ENCODE data around the gene INPP4B. TPM values are rescaled to one million over a fixed set of nuclear protein-coding genes. Genes with fewer than 3 reads are reported as not detected.

The INPP4B gene
- total and polyA plus RNA-seq, 2 experiments from 2014 or later: 20.3 to 27.5 TPM

DNA sequence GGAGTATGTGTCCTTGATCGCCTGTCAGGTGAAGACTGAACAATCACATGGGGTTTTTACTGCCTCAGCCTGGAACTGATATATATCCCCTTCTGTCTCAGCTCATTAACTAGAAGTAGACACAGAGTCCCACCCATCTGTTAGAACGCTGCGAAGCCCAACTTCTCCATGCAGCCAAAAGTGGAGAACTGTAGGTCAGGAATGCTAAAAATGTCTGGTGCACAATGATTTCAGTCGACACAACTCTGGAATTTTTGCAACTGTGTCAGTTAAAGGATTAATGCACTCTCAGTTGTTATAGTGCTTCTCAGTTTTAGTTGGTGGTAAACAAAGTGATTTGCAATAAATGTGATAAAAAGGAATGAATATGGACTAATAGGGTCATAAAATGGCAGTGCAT, 287.2 kb downstream of the INPP4B start:
- peak; percentile 46 for DNase-seq
- in situ Hi-C loops (cut with MboI): no loop called here
- no peak overlapping the region for H3K4me2 ChIP-seq (ENCODE audit: unreplicated experiment)
- no peaks in the 10 kb centered on the region for H3K9me3 ChIP-seq (ENCODE audit: low read depth)
- TF ChIP-seq EZH2 (IDR thresholded peaks at IDR 0.05; ENCODE audit: insufficient read depth, poor library complexity, severe bottlenecking) (no peak), EZH2phosphoT487 (IDR thresholded peaks at IDR 0.05; ENCODE audit: insufficient read depth, low read depth) (no peak)
- no peak overlapping the region for H3K27ac ChIP-seq
- H3K36me3 ChIP-seq (ENCODE audit: low read depth): no peaks in the 10 kb centered on the region
- H3K27me3 ChIP-seq (replicated peaks; ENCODE audit: insufficient read depth): no peaks in the 10 kb centered on the region
- no peaks in the 10 kb centered on the region for H3K9me2 ChIP-seq (ENCODE audit: insufficient read depth)
- no peak overlapping the region for H3K9ac ChIP-seq
- peak overlapping the region; percentile 37 for H2AFZ ChIP-seq
- H3K4me1 ChIP-seq (ENCODE audit: insufficient read depth): peaks cover 13% of the 10 kb centered on the region
- 26 to 37% methylated on average over 4 of the region's 4 CpGs for WGBS, 2 experiments (ENCODE audit: low coverage in 1 of 2, low lambda C conversion rate in 2 of 2, missing lambda C conversion rate in 2 of 2)
- no peaks in the 10 kb centered on the region for H4K20me1 ChIP-seq (ENCODE audit: insufficient read depth)
- H3F3A ChIP-seq (ENCODE audit: insufficient read depth): no peaks in the 10 kb centered on the region
- H3K79me2 ChIP-seq (ENCODE audit: insufficient read depth): no peaks in the 10 kb centered on the region
- H3K4me3 ChIP-seq: no peak overlapping the region

- WGBS, 2 experiments (ENCODE audit: low coverage in 1 of 2, low lambda C conversion rate in 2 of 2, missing lambda C conversion rate in 2 of 2): 93 to 96% methylated on average over 4 of the region's 4 CpGs
- no peaks in the 10 kb centered on the region for H3F3A ChIP-seq (ENCODE audit: insufficient read depth)
- peaks cover 18% of the 10 kb centered on the region for H3K4me1 ChIP-seq (ENCODE audit: insufficient read depth)
- H3K4me3 ChIP-seq: no peak overlapping the region
- in situ Hi-C loops (cut with MboI): no loop called here
- no peaks in the 10 kb centered on the region for H3K36me3 ChIP-seq (ENCODE audit: low read depth)
- H3K27me3 ChIP-seq (replicated peaks; ENCODE audit: insufficient read depth): no peaks in the 10 kb centered on the region
- no peaks in the 10 kb centered on the region for H3K9me2 ChIP-seq (ENCODE audit: insufficient read depth)
- no peak overlapping the region for H2AFZ ChIP-seq
- no peak overlapping the region for H3K27ac ChIP-seq
- TF ChIP-seq EZH2phosphoT487 (IDR thresholded peaks at IDR 0.05; ENCODE audit: insufficient read depth, low read depth) (no peak), EZH2 (IDR thresholded peaks at IDR 0.05; ENCODE audit: insufficient read depth, poor library complexity, severe bottlenecking) (no peak)
- H4K20me1 ChIP-seq (ENCODE audit: insufficient read depth): no peaks in the 10 kb centered on the region
- no peaks in the 10 kb centered on the region for H3K9me3 ChIP-seq (ENCODE audit: low read depth)
- no peak overlapping the region for H3K4me2 ChIP-seq (ENCODE audit: unreplicated experiment)
- H3K79me2 ChIP-seq (ENCODE audit: insufficient read depth): no peaks in the 10 kb centered on the region
- H3K9ac ChIP-seq: no peak overlapping the region
- DNase-seq: no peak
Measured at GRCh38 chr4:142557239-142557801, 288.8 kb downstream of the INPP4B start.

DNA sequence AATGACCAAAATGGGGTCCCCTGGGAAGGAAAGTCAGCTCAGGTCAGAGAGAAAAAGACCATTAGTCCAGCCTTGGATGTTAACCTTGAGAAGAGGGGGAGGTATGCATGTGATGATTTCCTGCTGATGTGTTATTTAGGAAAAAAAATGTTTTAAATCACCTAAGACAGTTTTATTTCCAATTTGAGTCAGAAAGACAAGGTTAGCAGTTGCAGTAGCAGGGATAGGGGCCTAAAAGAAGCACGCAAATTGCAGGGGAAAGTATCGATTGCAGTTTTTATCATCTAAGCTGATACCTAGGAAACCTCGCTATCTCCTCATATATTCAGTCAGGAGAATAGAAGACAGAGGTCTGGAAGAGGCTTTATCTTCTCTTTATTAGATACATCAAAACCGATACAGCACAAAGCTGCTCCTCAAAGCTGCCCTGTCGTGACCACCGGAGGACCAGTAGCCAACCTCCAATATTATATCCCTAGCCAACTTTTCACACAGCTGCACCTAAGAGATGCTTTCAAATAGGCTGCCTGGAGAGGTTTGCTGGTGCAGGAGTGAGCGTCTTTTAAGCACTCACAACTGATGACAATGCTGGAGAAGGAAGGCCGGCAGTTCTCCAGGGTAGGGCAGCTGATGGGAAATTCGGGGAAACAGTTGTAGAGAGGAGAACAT, 289.4 kb downstream of the INPP4B start:
- Histone ChIP-seq H3K9me3 (ENCODE audit: low read depth) (no peaks in the 10 kb centered on the region), H3K9ac (no peak overlapping the region), H2AFZ (no peak overlapping the region), H4K20me1 (ENCODE audit: insufficient read depth) (no peaks in the 10 kb centered on the region), H3K4me1 (ENCODE audit: insufficient read depth) (peaks cover 18% of the 10 kb centered on the region), H3K27ac (no peak overlapping the region), H3K27me3 (replicated peaks; ENCODE audit: insufficient read depth) (no peaks in the 10 kb centered on the region), H3F3A (ENCODE audit: insufficient read depth) (no peaks in the 10 kb centered on the region), H3K36me3 (ENCODE audit: low read depth) (no peaks in the 10 kb centered on the region), H3K9me2 (ENCODE audit: insufficient read depth) (no peaks in the 10 kb centered on the region), H3K4me2 (ENCODE audit: unreplicated experiment) (no peak overlapping the region), H3K79me2 (ENCODE audit: insufficient read depth) (no peaks in the 10 kb centered on the region), H3K4me3 (no peak overlapping the region)
- in situ Hi-C loops (cut with MboI): no loop called here
- 91 to 94% methylated on average over 9 of the region's 9 CpGs for WGBS, 2 experiments (ENCODE audit: low coverage in 1 of 2, low lambda C conversion rate in 2 of 2, missing lambda C conversion rate in 2 of 2)
- TF ChIP-seq EZH2 (IDR thresholded peaks at IDR 0.05; ENCODE audit: insufficient read depth, poor library complexity, severe bottlenecking) (no peak), EZH2phosphoT487 (IDR thresholded peaks at IDR 0.05; ENCODE audit: insufficient read depth, low read depth) (no peak)
- DNase-seq: no peak

- no peaks in the 10 kb centered on the region for H3K9me3 ChIP-seq (ENCODE audit: low read depth)
- H3F3A ChIP-seq (ENCODE audit: insufficient read depth): no peaks in the 10 kb centered on the region
- TF ChIP-seq EZH2phosphoT487 (IDR thresholded peaks at IDR 0.05; ENCODE audit: insufficient read depth, low read depth) (no peak), EZH2 (IDR thresholded peaks at IDR 0.05; ENCODE audit: insufficient read depth, poor library complexity, severe bottlenecking) (no peak)
- no peak overlapping the region for H3K9ac ChIP-seq
- H3K27me3 ChIP-seq (replicated peaks; ENCODE audit: insufficient read depth): no peaks in the 10 kb centered on the region
- H3K27ac ChIP-seq: no peak overlapping the region
- H3K79me2 ChIP-seq (ENCODE audit: insufficient read depth): no peaks in the 10 kb centered on the region
- WGBS, 2 experiments (ENCODE audit: low coverage in 1 of 2, low lambda C conversion rate in 2 of 2, missing lambda C conversion rate in 2 of 2): 85 to 100% methylated on average over 1 of the region's 1 CpG
- in situ Hi-C loops (cut with MboI): no loop called here
- H3K4me3 ChIP-seq: no peak overlapping the region
- no peak overlapping the region for H3K4me2 ChIP-seq (ENCODE audit: unreplicated experiment)
- H4K20me1 ChIP-seq (ENCODE audit: insufficient read depth): no peaks in the 10 kb centered on the region
- no peak overlapping the region for H2AFZ ChIP-seq
- H3K9me2 ChIP-seq (ENCODE audit: insufficient read depth): no peaks in the 10 kb centered on the region
- peaks cover 23% of the 10 kb centered on the region for H3K4me1 ChIP-seq (ENCODE audit: insufficient read depth)
- no peaks in the 10 kb centered on the region for H3K36me3 ChIP-seq (ENCODE audit: low read depth)
- DNase-seq: no peak
Measured at GRCh38 chr4:142556048-142556447, 290.1 kb downstream of the INPP4B start.

Measured in GM23248 (cell line).